ENCODE results near the gene JAG2.
"Not testable (repeated sequence)": the region's sequence is repeated elsewhere in the genome, so short reads cannot be mapped to it uniquely, and the experiment has no call there.

The JAG2 gene

GRCh38 chr14:105116451-105117256 is 51.9 kb downstream of the JAG2 start:
- DNase-seq (ENCODE audit: low spot score) = no peak

- not testable (repeated sequence) for DNase-seq (ENCODE audit: low spot score)
These were observed 59.3 kb downstream of the JAG2 start for GRCh38 chr14:105109243-105109642.

GRCh38 chr14:105108516-105108864 is 60.1 kb downstream of the JAG2 start:
- DNase-seq (ENCODE audit: low spot score) = no peak

- no peak for DNase-seq (ENCODE audit: low spot score)
These were observed 60.6 kb downstream of the JAG2 start for GRCh38 chr14:105107781-105108515.

- DNase-seq (ENCODE audit: low spot score) = no peak
These were observed 61.2 kb downstream of the JAG2 start for GRCh38 chr14:105107351-105107750.

- DNase-seq (ENCODE audit: low spot score) = no peak
These were observed 63.4 kb downstream of the JAG2 start for GRCh38 chr14:105105158-105105557.

- DNase-seq (ENCODE audit: low spot score) = no peak
These were observed 65.7 kb downstream of the JAG2 start for GRCh38 chr14:105102893-105103292.

GRCh38 chr14:105102361-105102870 is 66.2 kb downstream of the JAG2 start:
- DNase-seq (ENCODE audit: low spot score) = no peak

- no peak for DNase-seq (ENCODE audit: low spot score)
These were observed 67.7 kb downstream of the JAG2 start for GRCh38 chr14:105100910-105101309.

GRCh38 chr14:105099778-105100177 is 68.8 kb downstream of the JAG2 start:
- DNase-seq (ENCODE audit: low spot score) = no peak

- DNase-seq (ENCODE audit: low spot score) = no peak
These were observed 70.3 kb downstream of the JAG2 start for GRCh38 chr14:105098316-105098715.

GRCh38 chr14:105097794-105098127 is 70.8 kb downstream of the JAG2 start:
- DNase-seq (ENCODE audit: low spot score) = no peak

GRCh38 chr14:105096206-105096875 is 72.2 kb downstream of the JAG2 start:
- no peak for DNase-seq (ENCODE audit: low spot score)

- DNase-seq (ENCODE audit: low spot score) = no peak
These were observed 73.3 kb downstream of the JAG2 start for GRCh38 chr14:105095236-105095805.

GRCh38 chr14:105094193-105094907 is 74.2 kb downstream of the JAG2 start:
- no peak for DNase-seq (ENCODE audit: low spot score)

GRCh38 chr14:105093431-105094192 is 75.0 kb downstream of the JAG2 start:
- peak; percentile 72 for DNase-seq (ENCODE audit: low spot score)

GRCh38 chr14:105093038-105093430 is 75.5 kb downstream of the JAG2 start:
- no peak for DNase-seq (ENCODE audit: low spot score)

GRCh38 chr14:105092171-105093037 is 76.2 kb downstream of the JAG2 start:
- DNase-seq (ENCODE audit: low spot score) = no peak

GRCh38 chr14:105091517-105092170 is 76.9 kb downstream of the JAG2 start:
- DNase-seq (ENCODE audit: low spot score) = peak; percentile 46

All from cerebellar cortex (tissue), 1 donor.